Loucy (cell line): Measurements from ENCODE around the gene KIF22.

ENCODE experiments used
- EZH2phosphoT487 ChIP-seq: fragments of 200-600 bp; IDR thresholded peaks from 2 replicates; pipeline ENCODE4 v1.6.1; 2018; ENCODE audit warnings: antibody characterized with exemption, mild to moderate bottlenecking, moderate library complexity, borderline replicate concordance
- TF ChIP-seq, protein P1 (sequence below): fragments of 200-600 bp; sonication (generic); conservative IDR thresholded peaks from 2 replicates; pipeline ENCODE4 v1.5.1; 2014; ENCODE audit warnings: mild to moderate bottlenecking, antibody characterized with exemption, low read length

- TF ChIP-seq, protein P1, sequence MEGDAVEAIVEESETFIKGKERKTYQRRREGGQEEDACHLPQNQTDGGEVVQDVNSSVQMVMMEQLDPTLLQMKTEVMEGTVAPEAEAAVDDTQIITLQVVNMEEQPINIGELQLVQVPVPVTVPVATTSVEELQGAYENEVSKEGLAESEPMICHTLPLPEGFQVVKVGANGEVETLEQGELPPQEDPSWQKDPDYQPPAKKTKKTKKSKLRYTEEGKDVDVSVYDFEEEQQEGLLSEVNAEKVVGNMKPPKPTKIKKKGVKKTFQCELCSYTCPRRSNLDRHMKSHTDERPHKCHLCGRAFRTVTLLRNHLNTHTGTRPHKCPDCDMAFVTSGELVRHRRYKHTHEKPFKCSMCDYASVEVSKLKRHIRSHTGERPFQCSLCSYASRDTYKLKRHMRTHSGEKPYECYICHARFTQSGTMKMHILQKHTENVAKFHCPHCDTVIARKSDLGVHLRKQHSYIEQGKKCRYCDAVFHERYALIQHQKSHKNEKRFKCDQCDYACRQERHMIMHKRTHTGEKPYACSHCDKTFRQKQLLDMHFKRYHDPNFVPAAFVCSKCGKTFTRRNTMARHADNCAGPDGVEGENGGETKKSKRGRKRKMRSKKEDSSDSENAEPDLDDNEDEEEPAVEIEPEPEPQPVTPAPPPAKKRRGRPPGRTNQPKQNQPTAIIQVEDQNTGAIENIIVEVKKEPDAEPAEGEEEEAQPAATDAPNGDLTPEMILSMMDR = 0 out of 2 replicates have a peak, but pooled peaks have one; percentile 25
- no peak for TF ChIP-seq EZH2phosphoT487
These were observed 26.3 kb downstream of the KIF22 start for GRCh38 chr16:29816694-29817441.
